Effector memory CD4-positive, alpha-beta T cell (primary cell): ENCODE results near the gene SCGB1C2.
"Not testable (repeated sequence)": the region's sequence is repeated elsewhere in the genome, so short reads cannot be mapped to it uniquely, and the experiment has no call there.

ENCODE experiments used
- DNase-seq, 3 donors: peaks; one replicate each; pipeline ENCODE4 v3.0.0-alpha.2; 2020
- H3K27ac ChIP-seq: 2 replicates; pipeline ENCODE4 v1.7.0; 2013; ENCODE audit warnings: mild to moderate bottlenecking, low read length, moderate library complexity; ENCODE audit not compliant: insufficient read depth, poor library complexity, severe bottlenecking
- H3K27me3 ChIP-seq: replicated peaks from 2 replicates; pipeline ENCODE4 v1.7.0; 2013; ENCODE audit warnings: mild to moderate bottlenecking, low read length; ENCODE audit not compliant: insufficient read depth, control insufficient read depth, poor library complexity, severe bottlenecking
- H3K36me3 ChIP-seq: 2 replicates; pipeline ENCODE4 v1.7.0; 2013; ENCODE audit warnings: mild to moderate bottlenecking, low read length, moderate library complexity; ENCODE audit not compliant: control insufficient read depth, insufficient read depth
- H3K4me1 ChIP-seq: 2 replicates; pipeline ENCODE4 v1.7.0; 2013; ENCODE audit warnings: low read length, mild to moderate bottlenecking; ENCODE audit not compliant: control insufficient read depth, insufficient read depth, poor library complexity, severe bottlenecking
- H3K4me3 ChIP-seq: 2 replicates; pipeline ENCODE4 v1.7.0; 2013; ENCODE audit warnings: low read length, low read depth, mild to moderate bottlenecking; ENCODE audit not compliant: insufficient read depth, poor library complexity, severe bottlenecking
- H3K9me3 ChIP-seq: 2 replicates; pipeline ENCODE4 v1.7.0; 2013; ENCODE audit warnings: mild to moderate bottlenecking, low read length, moderate library complexity; ENCODE audit not compliant: control insufficient read depth

Gene SCGB1C2

GRCh38 chr17:158379-158778 is 21.0 kb downstream of the SCGB1C2 start:
- H3K27me3 ChIP-seq: no peaks in the 10 kb centered on the region
- no peaks in the 10 kb centered on the region for H3K9me3 ChIP-seq

GRCh38 chr17:159609-160008 is 22.2 kb downstream of the SCGB1C2 start:
- Histone ChIP-seq H3K27ac (no peak overlapping the region), H3K4me1 (no peaks in the 10 kb centered on the region), H3K4me3 (no peak overlapping the region), H3K27me3 (no peaks in the 10 kb centered on the region), H3K9me3 (no peaks in the 10 kb centered on the region), H3K36me3 (no peaks in the 10 kb centered on the region)
- no peak for DNase-seq

More at GRCh38 chr17:158379-158778, 21.0 kb downstream of the SCGB1C2 start:
- no peak for DNase-seq
- H3K36me3 ChIP-seq: no peaks in the 10 kb centered on the region
- H3K27ac ChIP-seq: no peak overlapping the region
- H3K4me1 ChIP-seq: no peaks in the 10 kb centered on the region
- no peak overlapping the region for H3K4me3 ChIP-seq

- no peak for DNase-seq
- H3K9me3 ChIP-seq: no peaks in the 10 kb centered on the region
These were observed 23.0 kb downstream of the SCGB1C2 start for GRCh38 chr17:160336-160735.

GRCh38 chr17:161481-161880 is 24.1 kb downstream of the SCGB1C2 start:
- Histone ChIP-seq H3K4me3 (no peak overlapping the region), H3K9me3 (no peaks in the 10 kb centered on the region), H3K27me3 (no peaks in the 10 kb centered on the region), H3K36me3 (no peaks in the 10 kb centered on the region), H3K4me1 (no peaks in the 10 kb centered on the region), H3K27ac (no peak overlapping the region)
- DNase-seq: no peak

More at GRCh38 chr17:160336-160735, 23.0 kb downstream of the SCGB1C2 start:
- Histone ChIP-seq H3K36me3 (no peaks in the 10 kb centered on the region), H3K4me1 (no peaks in the 10 kb centered on the region), H3K27me3 (no peaks in the 10 kb centered on the region), H3K4me3 (no peak overlapping the region), H3K27ac (no peak overlapping the region)

DNA sequence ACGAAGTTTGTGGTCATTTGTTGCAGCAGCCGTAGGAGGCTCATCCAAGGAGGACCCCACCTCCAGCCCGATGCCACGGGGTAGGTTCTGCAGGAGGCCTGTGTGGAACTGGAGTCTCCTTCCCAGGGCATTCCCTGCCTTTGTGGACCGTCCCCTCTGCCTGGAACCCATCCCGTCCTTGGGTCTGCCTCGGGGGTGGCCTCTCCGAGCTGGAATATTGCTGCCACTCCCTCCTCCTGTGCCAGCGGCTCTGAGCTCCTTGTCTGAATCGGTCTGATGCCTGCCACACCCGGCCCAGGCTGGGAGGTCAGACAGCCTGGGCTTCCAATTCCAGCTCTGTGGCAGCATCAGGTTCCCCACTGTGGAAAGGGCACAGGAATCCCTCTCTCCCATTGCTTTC is 25.3 kb downstream of the SCGB1C2 start:
- Histone ChIP-seq H3K4me3 (no peak overlapping the region), H3K9me3 (no peaks in the 10 kb centered on the region), H3K27me3 (no peaks in the 10 kb centered on the region), H3K36me3 (no peaks in the 10 kb centered on the region), H3K4me1 (no peaks in the 10 kb centered on the region), H3K27ac (no peak overlapping the region)
- DNase-seq: no peak

DNA sequence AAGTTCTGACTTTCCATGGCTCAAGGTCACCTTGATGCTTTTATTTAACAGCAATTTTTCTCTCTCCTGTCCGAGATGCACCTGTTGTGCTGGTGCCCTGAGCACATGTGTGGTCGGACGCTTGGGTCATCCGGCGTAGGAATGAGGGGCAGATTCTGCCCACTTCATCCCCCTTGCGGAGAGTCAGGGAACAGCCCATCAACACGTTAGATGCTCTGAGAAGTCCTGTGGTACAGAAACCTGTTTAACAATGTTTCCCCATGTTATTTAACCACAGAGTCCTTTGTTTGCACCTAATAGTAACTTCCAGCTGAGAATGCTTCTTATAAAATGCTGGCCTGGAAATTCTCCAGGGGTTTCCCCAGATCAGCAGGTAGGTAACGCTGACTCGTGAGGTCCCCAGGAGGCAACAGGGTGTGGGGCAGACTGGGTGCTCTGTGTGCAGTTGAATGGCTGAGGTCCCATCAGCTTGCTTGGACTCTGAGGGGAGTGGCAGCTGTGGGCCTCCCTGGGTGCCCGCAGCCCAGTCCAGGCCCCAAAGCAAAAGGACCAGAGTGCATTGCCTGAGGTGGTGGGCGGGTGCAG is 26.2 kb downstream of the SCGB1C2 start:
- no peak overlapping the region for H3K27ac ChIP-seq
- H3K4me3 ChIP-seq: no peak overlapping the region
- H3K4me1 ChIP-seq: no peaks in the 10 kb centered on the region
- H3K27me3 ChIP-seq: no peaks in the 10 kb centered on the region
- no peaks in the 10 kb centered on the region for H3K36me3 ChIP-seq
- no peaks in the 10 kb centered on the region for H3K9me3 ChIP-seq
- no peak for DNase-seq

DNA sequence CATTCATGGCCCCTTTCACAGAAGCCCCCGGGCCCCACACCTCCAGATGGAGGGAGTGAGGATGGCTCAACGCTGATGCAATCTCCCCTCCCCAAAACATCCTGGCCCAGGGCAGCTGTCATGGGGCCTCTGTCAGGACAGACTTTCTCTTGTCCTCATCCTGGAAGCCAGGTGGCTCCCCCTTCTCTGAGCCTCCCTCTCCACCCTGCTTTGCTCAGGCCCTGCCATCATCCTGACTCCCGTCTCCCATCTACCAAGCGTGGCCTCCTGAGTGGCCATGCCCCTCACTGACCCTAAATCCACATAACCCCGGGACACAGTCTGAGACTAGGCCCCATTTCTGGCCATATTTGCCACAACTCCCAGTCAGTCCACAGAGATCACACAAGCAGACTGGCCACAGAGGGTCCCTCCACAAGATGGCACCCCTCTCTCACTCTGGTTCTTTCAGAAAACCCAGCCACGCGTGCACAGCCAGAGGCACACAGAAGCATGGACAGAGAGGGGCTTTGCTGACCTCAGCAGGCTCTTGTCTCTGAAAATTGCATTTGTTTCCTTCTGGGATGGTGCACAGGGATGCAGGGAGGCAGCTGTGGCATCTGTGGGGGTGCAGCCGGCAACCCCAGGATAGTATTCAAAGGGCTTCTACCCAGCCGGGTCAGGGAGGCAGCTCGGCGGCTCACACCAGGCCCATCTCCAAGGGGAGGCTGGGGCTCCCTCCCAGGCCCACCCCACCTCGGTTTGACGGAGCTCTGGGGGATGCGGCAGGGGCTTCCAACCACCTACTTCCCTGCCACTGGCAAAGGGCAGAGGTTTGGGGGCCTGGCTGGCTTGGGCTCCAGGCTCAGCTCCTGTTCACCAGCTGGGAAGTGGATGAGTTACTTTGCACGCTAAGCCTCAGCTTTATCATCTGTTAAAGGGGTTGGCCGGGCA is 27.2 kb downstream of the SCGB1C2 start:
- no peaks in the 10 kb centered on the region for H3K9me3 ChIP-seq
- no peak for DNase-seq
- no peaks in the 10 kb centered on the region for H3K4me1 ChIP-seq
- H3K27ac ChIP-seq: no peak overlapping the region
- no peak overlapping the region for H3K4me3 ChIP-seq
- no peaks in the 10 kb centered on the region for H3K27me3 ChIP-seq
- H3K36me3 ChIP-seq: no peaks in the 10 kb centered on the region

- no peaks in the 10 kb centered on the region for H3K9me3 ChIP-seq
- no peaks in the 10 kb centered on the region for H3K36me3 ChIP-seq
- no peak for DNase-seq
- H3K4me3 ChIP-seq: no peak overlapping the region
- H3K27me3 ChIP-seq: no peaks in the 10 kb centered on the region
- no peak overlapping the region for H3K27ac ChIP-seq
- H3K4me1 ChIP-seq: no peaks in the 10 kb centered on the region
These were observed 28.6 kb downstream of the SCGB1C2 start for GRCh38 chr17:165939-166338.

- H3K36me3 ChIP-seq, H3K27me3 ChIP-seq, H3K9me3 ChIP-seq, H3K4me1 ChIP-seq, H3K4me3 ChIP-seq, H3K27ac ChIP-seq, DNase-seq: not testable (repeated sequence)
These were observed 31.2 kb downstream of the SCGB1C2 start for GRCh38 chr17:168614-169013.

- no peaks in the 10 kb centered on the region for H3K9me3 ChIP-seq
- no peak overlapping the region for H3K4me3 ChIP-seq
- H3K36me3 ChIP-seq: no peaks in the 10 kb centered on the region
- H3K4me1 ChIP-seq: no peaks in the 10 kb centered on the region
- DNase-seq: no peak
- no peaks in the 10 kb centered on the region for H3K27me3 ChIP-seq
- H3K27ac ChIP-seq: no peak overlapping the region
These were observed 32.8 kb downstream of the SCGB1C2 start for GRCh38 chr17:170130-170670.
